Head of caudate nucleus (tissue), 42 donors: Measurements from ENCODE around the gene PLCB4.

Source experiments
- DNase-seq, 42 donors: peaks; one replicate each; pipeline versions ENCODE4 v3.0.0 to v3.0.0-alpha.2; 2020 to 2021; ENCODE audit warnings: mixed read lengths in 7 of 42
- intact Hi-C: fragments of 100-400 bp; cut with DNase I; formaldehyde crosslinking; loops from one replicate; pipeline ENCODE4 v1.15.0; 2022

The PLCB4 gene

DNA sequence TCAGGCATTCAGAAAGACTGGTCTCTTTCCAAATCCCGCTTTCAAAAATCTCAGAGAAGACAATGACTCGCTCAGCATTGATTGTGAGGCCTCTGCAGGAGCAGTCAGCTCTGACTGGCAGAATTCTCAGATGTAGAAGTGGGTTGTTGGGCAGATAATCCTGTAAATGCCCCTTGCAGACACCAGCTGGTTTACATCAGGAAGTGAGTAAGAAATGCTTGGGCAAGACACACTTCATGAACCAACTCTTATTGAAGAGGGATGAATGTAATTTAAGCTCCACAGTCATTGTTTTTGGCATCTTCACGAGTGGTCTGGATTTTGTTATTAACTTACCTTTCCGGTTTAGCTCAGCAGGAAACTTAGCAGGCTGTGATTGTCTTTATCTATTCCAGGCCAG, 166.6 kb downstream of the PLCB4 start:
- intact Hi-C loops: no loop called here
- DNase-seq: no peak

- no peak for DNase-seq
- intact Hi-C loops: no loop called here
These were observed 167.6 kb downstream of the PLCB4 start for GRCh38 chr20:9236458-9236857.

DNA sequence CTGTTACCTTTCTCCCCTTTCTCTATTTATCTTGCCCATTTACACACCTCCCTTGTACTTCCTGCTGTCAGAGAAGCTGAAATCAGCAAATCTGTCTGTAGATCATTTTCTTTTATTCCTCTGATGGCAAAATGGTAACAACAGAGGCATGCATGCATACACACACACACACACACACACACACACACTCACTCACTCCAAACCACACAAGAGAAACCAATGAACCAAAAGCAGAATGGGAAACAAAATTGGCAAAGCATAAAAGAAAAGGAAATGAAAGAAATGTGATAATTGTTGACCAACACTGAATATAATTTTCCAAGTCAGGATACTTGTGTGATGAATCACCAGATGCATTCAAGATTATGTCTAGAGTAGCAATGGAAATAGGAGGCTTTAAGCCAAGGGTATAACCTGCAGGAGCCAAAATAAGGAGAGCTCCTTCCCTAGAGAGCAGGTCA, 172.4 kb downstream of the PLCB4 start:
- DNase-seq: no peak
- intact Hi-C loops: no loop called here

DNA sequence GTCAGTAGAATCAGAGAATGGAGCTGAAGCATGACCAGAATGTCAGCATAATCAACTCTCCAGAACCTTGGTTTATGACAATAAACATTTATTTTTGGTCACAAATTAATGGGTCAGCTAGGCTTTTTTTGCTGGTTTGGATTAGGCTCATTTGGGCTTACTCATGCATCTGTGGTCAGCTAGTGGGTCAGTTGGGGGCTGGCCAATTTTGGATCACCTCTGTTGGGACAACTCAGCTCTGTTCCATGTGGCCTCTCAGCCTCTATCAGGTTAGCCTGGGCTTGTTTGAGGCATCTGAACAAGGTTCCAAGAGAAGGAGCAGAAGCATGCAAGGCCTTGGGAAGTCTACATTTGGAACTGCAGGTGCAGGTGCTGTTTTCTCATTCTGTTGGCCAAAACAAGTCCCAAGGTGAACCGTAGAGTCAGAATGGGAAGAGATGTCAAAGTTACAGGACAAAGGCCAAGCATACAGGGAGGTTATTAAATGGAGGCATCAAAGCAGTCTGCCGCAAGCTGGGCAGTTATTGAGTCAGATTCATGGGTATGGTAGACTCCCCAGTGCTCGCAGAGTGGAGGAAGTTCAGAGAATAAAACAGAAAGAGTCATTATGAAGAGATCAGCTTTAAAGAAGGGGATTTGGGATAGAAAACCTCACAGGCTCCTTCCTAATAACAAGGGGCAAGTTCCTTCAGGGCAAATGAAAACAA, 173.0 kb downstream of the PLCB4 start:
- intact Hi-C loops: no loop called here
- no peak for DNase-seq

DNA sequence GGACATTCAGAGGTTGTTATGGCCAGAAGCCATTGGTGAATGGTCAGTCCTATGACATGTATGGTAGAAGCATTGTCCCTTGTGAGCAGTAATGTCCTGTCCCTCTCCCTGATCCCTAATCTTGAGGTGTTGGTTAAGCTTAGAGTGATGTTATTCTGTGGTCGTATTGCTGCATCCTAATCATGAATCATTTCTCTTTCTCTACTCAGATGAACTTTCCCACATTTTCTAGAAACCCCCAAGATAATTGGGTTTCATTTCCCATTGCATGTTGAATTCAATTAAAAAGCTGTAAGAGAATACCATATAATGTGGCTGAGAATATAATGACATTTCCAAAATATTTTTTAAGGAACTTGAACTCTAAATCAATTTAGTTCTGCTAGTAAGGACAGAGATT, 175.1 kb downstream of the PLCB4 start:
- intact Hi-C loops: no loop called here

DNA sequence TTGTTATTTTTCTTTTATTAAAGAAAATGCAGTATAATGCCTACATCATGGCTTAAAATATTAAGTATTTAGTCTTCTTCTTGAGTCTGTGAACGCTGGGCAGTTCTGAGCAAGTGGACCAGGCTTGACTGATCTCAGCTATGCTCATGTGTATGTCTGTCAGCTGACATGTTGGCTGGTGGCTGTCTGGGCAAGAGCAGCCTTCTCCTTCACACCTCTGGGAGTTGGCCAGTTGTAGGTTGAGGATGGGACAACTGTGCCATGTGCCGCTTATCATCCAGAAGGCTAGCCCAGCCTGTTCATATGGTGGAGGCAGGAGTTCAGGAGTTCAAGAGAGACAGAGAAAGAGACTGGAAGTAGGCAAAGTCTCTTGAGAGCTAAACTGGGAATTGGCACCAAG, 175.9 kb downstream of the PLCB4 start:
- intact Hi-C loops: no loop called here
- DNase-seq: no peak

More for the DNA sequence above, 175.1 kb downstream of the PLCB4 start:
- DNase-seq: no peak

GRCh38 chr20:9246731-9247130, 177.8 kb downstream of the PLCB4 start:
- no peak for DNase-seq
- intact Hi-C loops: no loop called here

- intact Hi-C loops: no loop called here
- no peak for DNase-seq
These were observed 181.6 kb downstream of the PLCB4 start for GRCh38 chr20:9250511-9250910.

DNA sequence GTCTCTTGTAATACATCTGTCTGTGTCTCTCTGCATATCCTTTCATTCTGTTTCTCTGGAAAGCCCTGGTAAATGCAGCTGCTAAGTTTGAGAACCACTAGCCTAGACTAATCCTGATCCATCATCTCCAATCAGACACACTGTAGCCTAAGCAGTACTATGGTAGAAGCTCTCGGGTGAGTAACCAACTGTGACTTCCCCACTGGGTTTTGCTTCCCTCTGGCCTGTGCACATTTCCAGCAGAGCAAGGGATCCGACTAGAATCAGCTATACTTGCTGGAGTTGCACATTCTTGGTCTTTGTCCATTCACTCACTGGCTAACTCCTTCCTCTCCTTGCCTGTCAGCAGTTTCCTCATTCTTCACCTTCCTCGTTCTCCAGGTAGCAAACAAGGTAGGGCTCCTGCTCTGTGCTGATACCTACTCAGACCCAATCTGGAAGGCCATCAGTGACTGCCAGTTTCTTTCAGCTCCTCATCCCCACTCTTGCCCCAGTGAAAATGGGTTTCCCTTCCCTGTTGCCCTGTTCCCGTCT, 184.2 kb downstream of the PLCB4 start:
- DNase-seq: no peak
- intact Hi-C loops: no loop called here

DNA sequence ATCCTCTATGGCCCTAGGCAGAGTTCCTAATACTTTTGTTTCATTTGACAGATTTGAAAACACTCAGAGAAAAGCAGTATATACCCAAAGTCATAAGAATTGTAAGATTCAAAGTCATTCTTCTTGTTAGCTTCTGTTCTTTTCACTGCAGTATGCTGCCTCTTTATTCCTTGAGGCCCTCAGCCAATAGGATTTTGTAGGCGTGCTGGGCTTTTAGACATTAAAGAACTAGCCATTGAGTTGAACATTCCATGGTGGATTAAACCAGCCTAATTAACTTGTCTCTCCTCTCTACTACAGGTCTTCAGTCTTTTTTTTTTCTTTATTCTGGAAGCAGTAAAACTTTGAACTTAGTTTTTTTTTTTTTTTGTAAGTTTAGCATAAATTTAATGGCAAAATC, 186.3 kb downstream of the PLCB4 start:
- intact Hi-C loops: no loop called here
- no peak for DNase-seq

GRCh38 chr20:9256393-9256792, 187.5 kb downstream of the PLCB4 start:
- intact Hi-C loops: no loop called here
- DNase-seq: no peak

DNA sequence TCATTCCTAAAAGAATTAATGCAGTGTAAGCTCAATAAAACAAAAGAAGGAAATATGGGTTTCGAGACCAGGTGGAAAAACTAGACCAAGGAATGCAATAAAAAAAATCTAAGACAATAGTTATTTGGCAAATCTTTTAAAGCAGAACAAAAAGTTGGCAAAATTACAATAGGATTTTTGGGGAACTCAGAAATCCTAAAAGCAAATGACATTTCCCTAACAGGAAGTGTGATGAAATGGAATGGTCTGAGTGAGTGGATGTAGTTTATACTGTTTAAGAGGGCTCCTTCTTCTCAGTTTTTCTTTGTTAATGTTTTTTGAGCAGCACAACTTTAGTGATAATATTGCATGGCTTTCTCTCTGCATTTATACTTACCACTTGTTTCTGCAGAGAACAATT, 190.0 kb downstream of the PLCB4 start:
- intact Hi-C loops: no loop called here
- no peak for DNase-seq

- no peak for DNase-seq
- intact Hi-C loops: no loop called here
These were observed 191.1 kb downstream of the PLCB4 start for GRCh38 chr20:9260027-9260426.

- intact Hi-C loops: no loop called here
These were observed 192.9 kb downstream of the PLCB4 start for GRCh38 chr20:9261781-9262180.

DNA sequence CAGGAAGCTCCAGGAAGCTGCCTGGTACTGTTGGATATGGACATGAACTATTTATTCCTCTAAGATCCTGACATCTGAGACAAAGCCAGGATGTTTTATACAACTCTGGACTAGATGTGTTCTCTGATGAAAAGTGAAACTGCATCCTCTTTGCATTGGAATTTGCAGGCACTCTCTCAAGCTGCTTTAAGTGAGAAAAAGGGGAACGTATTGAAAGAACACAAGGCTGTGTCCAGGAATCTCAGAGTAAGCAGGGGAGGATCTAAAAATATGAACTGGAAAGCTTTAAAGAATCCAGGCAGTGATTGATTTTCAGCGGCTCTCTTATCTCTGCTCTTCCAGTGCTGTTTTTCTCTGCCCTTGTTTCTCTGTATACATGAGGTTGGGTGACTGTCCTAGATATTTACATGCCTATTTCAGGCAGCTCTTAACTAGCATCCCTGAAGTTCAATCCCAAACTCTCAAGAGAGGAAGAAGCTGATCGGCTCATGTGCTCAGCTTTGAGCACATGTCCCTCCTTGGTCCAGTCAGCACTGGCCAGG, 193.8 kb downstream of the PLCB4 start:
- DNase-seq: no peak
- intact Hi-C loops: no loop called here

More at GRCh38 chr20:9261781-9262180, 192.9 kb downstream of the PLCB4 start:
- DNase-seq: no peak

GRCh38 chr20:9269280-9269971, 200.5 kb downstream of the PLCB4 start:
- DNase-seq: no peak
- intact Hi-C loops: no loop called here

DNA sequence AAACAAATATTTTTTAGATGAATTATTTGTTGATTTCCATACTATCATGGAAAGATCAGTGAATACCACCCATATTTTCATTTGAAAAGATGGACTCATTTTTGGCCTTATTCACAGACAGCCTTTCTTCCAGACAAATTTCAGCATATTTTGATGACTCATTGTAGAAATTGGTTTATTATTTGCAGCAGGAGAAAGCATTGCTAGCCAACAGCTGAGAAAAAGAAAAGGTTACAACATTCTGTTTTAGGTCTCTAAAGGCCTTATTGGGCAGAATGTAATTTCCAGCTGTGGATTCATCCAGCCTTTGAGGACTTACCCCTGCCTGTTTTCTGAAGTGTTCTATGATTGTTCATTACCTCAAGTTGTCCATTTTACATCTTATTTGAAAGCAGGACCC, 201.9 kb downstream of the PLCB4 start:
- intact Hi-C loops: no loop called here
- DNase-seq: no peak

DNA sequence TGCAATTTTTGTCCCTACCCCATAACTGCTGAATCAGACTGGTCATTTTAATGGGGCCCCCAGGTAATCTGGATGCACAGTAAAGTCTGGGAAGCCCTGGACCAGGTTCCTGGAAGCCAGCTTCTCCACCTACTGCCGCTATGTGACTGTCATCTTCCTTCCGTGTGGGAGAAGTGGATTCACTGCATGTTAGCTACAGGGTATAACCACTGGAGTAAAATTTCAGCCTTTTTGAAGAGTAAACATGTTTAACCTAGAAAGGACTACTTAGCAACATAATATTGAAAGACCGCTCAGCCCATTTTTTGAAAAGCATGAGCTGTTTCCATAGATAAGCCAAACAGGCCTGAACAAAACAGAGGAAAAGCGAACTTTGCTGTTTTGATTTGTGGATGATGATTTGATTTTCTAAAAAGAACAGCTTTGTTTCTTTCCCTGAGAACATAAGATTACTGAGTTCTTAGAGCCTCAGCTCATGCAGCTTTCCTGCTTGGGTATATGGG, 208.1 kb downstream of the PLCB4 start:
- intact Hi-C loops: no loop called here
- no peak for DNase-seq

DNA sequence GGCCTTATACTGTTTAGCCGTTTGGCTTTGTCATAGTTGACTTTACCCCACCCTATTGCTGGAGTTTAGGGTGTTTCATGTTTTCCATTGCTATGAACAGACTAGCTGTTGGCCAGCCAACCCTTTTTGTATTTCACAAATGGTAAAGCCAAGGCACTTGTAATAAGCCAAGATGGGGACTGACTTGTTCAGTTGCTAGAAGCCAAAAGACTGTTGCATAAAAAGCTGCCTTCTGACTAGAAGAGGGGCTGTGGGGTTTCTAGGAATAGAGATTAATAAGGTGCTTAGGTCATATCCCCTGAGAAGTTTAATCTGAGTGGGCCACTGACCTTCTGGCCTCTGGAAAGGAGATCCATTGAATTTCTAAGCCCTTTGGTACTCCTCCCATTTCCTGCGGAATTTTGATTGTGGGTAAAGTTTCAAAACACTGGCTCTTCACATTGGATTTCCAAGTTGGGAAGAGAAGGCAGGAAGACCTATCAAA, 211.1 kb downstream of the PLCB4 start:
- intact Hi-C loops: no loop called here
- DNase-seq: no peak

DNA sequence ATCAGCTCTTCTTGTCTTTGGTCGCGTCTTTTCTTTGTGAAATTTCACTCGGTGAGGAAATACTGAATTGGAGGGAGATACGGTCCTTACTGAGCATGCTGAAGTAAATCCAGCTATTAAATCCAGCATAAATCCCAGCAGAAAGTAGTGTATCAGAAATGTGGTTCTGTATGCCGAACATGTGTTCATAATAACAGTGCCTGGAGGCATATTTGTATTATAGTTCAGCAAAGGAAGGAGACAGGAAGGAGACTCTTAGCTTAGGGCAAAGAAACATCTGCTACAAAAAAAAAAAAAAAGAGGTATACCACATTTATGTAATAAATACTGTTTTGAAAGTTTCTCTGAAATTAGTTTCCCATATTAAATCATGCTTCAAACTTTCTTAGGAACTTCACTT, 211.8 kb downstream of the PLCB4 start:
- intact Hi-C loops: no loop called here
- DNase-seq: no peak
